NCI-H187 (cell line): ENCODE results near the gene ZCWPW2.

Experiments used
- DNase-seq, 2 experiments: peaks; one replicate each; lab custom pipeline; 2025; lab: John Stamatoyannopoulos, UW

ZCWPW2 gene

GRCh38 chr3:28348629-28349468, at the start of gene ZCWPW2, which contains the start of gene AZI2:
TSS of gene ZCWPW2 (plus strand) at chr3:28348721. CDS start at chr3:28413069, 64,348 bp downstream.
TSS of gene AZI2 (minus strand) at chr3:28348824. CDS start at chr3:28340617, 8,207 bp downstream.
- DNase-seq: peak; percentile 81 to 83

- no peak for DNase-seq
These were observed 48.8 kb upstream of the ZCWPW2 start for GRCh38 chr3:28299705-28300104.

GRCh38 chr3:28300345-28300962, 48.1 kb upstream of the ZCWPW2 start:
- no peak for DNase-seq

GRCh38 chr3:28301688-28302087, 46.8 kb upstream of the ZCWPW2 start:
- DNase-seq: no peak

GRCh38 chr3:28308196-28308595, 40.3 kb upstream of the ZCWPW2 start:
- DNase-seq: no peak

GRCh38 chr3:28315711-28316110, 32.8 kb upstream of the ZCWPW2 start:
- DNase-seq: no peak

- no peak for DNase-seq
These were observed 32.3 kb upstream of the ZCWPW2 start for GRCh38 chr3:28316226-28316625.

GRCh38 chr3:28317438-28318022, 31.0 kb upstream of the ZCWPW2 start:
- DNase-seq: no peak

GRCh38 chr3:28320981-28321380, 27.5 kb upstream of the ZCWPW2 start:
- DNase-seq: no peak

GRCh38 chr3:28322464-28322863, 26.1 kb upstream of the ZCWPW2 start:
- no peak for DNase-seq

- DNase-seq: no peak
These were observed 22.0 kb upstream of the ZCWPW2 start for GRCh38 chr3:28326458-28326926.

GRCh38 chr3:28328188-28329151, 20.1 kb upstream of the ZCWPW2 start:
- no peak for DNase-seq

- no peak for DNase-seq
These were observed 14.0 kb upstream of the ZCWPW2 start for GRCh38 chr3:28334552-28334951.

GRCh38 chr3:28335246-28335645, 13.3 kb upstream of the ZCWPW2 start:
- no peak for DNase-seq

- no peak for DNase-seq
These were observed 11.3 kb upstream of the ZCWPW2 start for GRCh38 chr3:28337230-28337629.

GRCh38 chr3:28343144-28343543, 5.4 kb upstream of the ZCWPW2 start:
- no peak for DNase-seq

- DNase-seq: no peak
These were observed 2.8 kb upstream of the ZCWPW2 start for GRCh38 chr3:28345690-28346089.

GRCh38 chr3:28347374-28348264, 902 bp upstream of the ZCWPW2 start:
- no peak for DNase-seq

GRCh38 chr3:28348265-28348628, 274 bp upstream of the ZCWPW2 start:
- DNase-seq: no peak

GRCh38 chr3:28349469-28350000, 1.0 kb downstream of the ZCWPW2 start:
- no peak for DNase-seq
